Hindlimb muscle (tissue), 1 donor: ENCODE results near the gene SLC26A8. TPM values are rescaled to one million over a fixed set of nuclear protein-coding genes. Genes with fewer than 3 reads are reported as not detected.
"Not testable (repeated sequence)": the region's sequence is repeated elsewhere in the genome, so short reads cannot be mapped to it uniquely, and the experiment has no call there.

ENCODE experiments used
- DNase-seq: peaks from one replicate; pipeline ENCODE4 v3.0.0-alpha.2; 2013
- polyA plus RNA-seq: library from polyadenylated mRNA; unstranded; fragments of 120-200 nt; gene quantifications from one replicate; pipeline ENCODE4 v1.2.1, GENCODE V29; 2013; ENCODE audit not compliant: insufficient read length

SLC26A8 gene
- polyA plus RNA-seq, 1 donor = 0.17 TPM

- DNase-seq = not testable (repeated sequence)
Measured at GRCh38 chr6:35909571-35909970, 114.9 kb downstream of the SLC26A8 start.

GRCh38 chr6:35908753-35909401, 115.6 kb downstream of the SLC26A8 start:
- DNase-seq = not testable (repeated sequence)

- no peak for DNase-seq
Measured at GRCh38 chr6:35907750-35908149, 116.7 kb downstream of the SLC26A8 start.

- no peak for DNase-seq
Measured at GRCh38 chr6:35906499-35906846, 118.0 kb downstream of the SLC26A8 start.

- DNase-seq = no peak
Measured at GRCh38 chr6:35905841-35906498, 118.5 kb downstream of the SLC26A8 start.

- no peak for DNase-seq
Measured at GRCh38 chr6:35905141-35905785, 119.2 kb downstream of the SLC26A8 start.

- no peak for DNase-seq
Measured at GRCh38 chr6:35903679-35904078, 120.8 kb downstream of the SLC26A8 start.

- DNase-seq = no peak
Measured at GRCh38 chr6:35900448-35900847, 124.0 kb downstream of the SLC26A8 start.

- no peak for DNase-seq
Measured at GRCh38 chr6:35898003-35898402, 126.4 kb downstream of the SLC26A8 start.

- no peak for DNase-seq
Measured at GRCh38 chr6:35897486-35897885, 127.0 kb downstream of the SLC26A8 start.

GRCh38 chr6:35897036-35897435, 127.4 kb downstream of the SLC26A8 start:
- no peak for DNase-seq

GRCh38 chr6:35896228-35896627, 128.2 kb downstream of the SLC26A8 start:
- DNase-seq = no peak

GRCh38 chr6:35895560-35895959, 128.9 kb downstream of the SLC26A8 start:
- no peak for DNase-seq

- peak; percentile 11 for DNase-seq
Measured at GRCh38 chr6:35894776-35895175, 129.7 kb downstream of the SLC26A8 start.

Other genes starting within 250 kb of the SLC26A8 start
- gene CLPSL2, start 248.0 kb downstream of the SLC26A8 start, polyA plus RNA-seq = not detected
- gene CLPSL1, start 243.6 kb downstream of the SLC26A8 start, polyA plus RNA-seq = not detected
- not detected for gene CLPS, start 227.3 kb downstream of the SLC26A8 start, polyA plus RNA-seq
- not detected for gene LHFPL5, start 219.3 kb downstream of the SLC26A8 start, polyA plus RNA-seq
- 16.0 TPM for gene SRPK1, start 103.5 kb downstream of the SLC26A8 start, polyA plus RNA-seq
- gene MAPK14, start 3.2 kb upstream of the SLC26A8 start, polyA plus RNA-seq = 30.2 TPM
- 6.8 TPM for gene MAPK13, start 105.9 kb upstream of the SLC26A8 start, polyA plus RNA-seq
- gene BRPF3, start 172.1 kb upstream of the SLC26A8 start, polyA plus RNA-seq = 26.9 TPM
- gene PNPLA1, start 245.4 kb upstream of the SLC26A8 start, polyA plus RNA-seq = 0.27 TPM